K562 (cell line): ENCODE measurements around the gene DDX50.

ENCODE experiments used
- ESRRA ChIP-seq: fragments of 450-650 bp; IDR thresholded peaks from 2 replicates; pipeline ENCODE4 v1.6.1; 2014; ENCODE audit warnings: low read depth, mild to moderate bottlenecking, moderate library complexity, borderline replicate concordance
- HNRNPL ChIP-seq: fragments of 200-400 bp; formaldehyde crosslinking; IDR thresholded peaks from 2 replicates; pipeline ENCODE4 v1.6.1; 2017; ENCODE audit warnings: low read depth, mild to moderate bottlenecking, low read length
- ZNF274 ChIP-seq: IDR thresholded peaks from 2 replicates; pipeline ENCODE4 v1.6.1; 2011; ENCODE audit warnings: low read depth, mild to moderate bottlenecking, low read length, moderate library complexity, borderline replicate concordance
- TF ChIP-seq, protein P1 (sequence below): fragments of 450-650 bp; formaldehyde crosslinking; IDR thresholded peaks from 2 replicates; pipeline ENCODE4 v1.4.0; 2022; ENCODE audit warnings: mild to moderate bottlenecking, moderate library complexity

DNA sequence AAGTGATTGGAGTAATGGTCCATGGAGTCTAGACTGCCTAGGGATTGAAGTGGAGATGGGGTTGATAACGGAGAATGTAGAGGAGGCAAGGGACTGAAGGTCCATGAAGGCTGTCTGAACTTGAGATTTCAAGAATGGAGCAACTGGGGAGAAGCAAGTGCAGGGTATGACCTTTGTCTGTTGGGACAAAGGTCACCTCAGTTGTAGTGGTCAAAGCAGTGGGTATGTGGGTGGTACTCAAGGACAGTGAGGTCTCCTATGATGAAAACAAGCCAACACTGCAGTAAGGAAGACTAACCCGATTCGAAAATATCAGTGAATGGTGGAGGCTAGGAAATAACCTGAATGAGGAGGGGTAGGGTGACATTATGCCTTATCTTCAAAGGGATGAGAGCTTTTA is 49.5 kb downstream of the DDX50 start:
- TF ChIP-seq HNRNPL, result no peak
- TF ChIP-seq ESRRA, result peak; percentile 94
- TF ChIP-seq, protein P1, sequence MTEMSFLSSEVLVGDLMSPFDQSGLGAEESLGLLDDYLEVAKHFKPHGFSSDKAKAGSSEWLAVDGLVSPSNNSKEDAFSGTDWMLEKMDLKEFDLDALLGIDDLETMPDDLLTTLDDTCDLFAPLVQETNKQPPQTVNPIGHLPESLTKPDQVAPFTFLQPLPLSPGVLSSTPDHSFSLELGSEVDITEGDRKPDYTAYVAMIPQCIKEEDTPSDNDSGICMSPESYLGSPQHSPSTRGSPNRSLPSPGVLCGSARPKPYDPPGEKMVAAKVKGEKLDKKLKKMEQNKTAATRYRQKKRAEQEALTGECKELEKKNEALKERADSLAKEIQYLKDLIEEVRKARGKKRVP (CRISPR knock-in tag), result no peak
- TF ChIP-seq ZNF274, result no peak
